Retinal pigment epithelial cell (primary cell): ENCODE results near the gene RBM12.

Experiments
- DNase-seq: peaks from one replicate; pipeline ENCODE4 v3.0.0-alpha.2; 2010; ENCODE audit warnings: low read depth
- H3K4me3 ChIP-seq: 2 replicates; pipeline ENCODE4 v1.5.1; 2011; ENCODE audit warnings: mild to moderate bottlenecking, low read length, control low read depth, moderate library complexity
- CTCF ChIP-seq: conservative IDR thresholded peaks from 2 replicates; pipeline ENCODE4 v1.5.1; 2011; ENCODE audit warnings: low read depth, low read length, control low read depth, inconsistent platforms

RBM12 gene

GRCh38 chr20:35600993-35601973 is 63.4 kb downstream of the RBM12 start:
- TF ChIP-seq CTCF, result peak; percentile 38
- peak overlapping the region; percentile 37 for H3K4me3 ChIP-seq
- DNase-seq, result peak; percentile 24

GRCh38 chr20:35600176-35600992 is 64.3 kb downstream of the RBM12 start:
- H3K4me3 ChIP-seq, result peak overlapping the region; percentile 37
- TF ChIP-seq CTCF, result no peak
- no peak for DNase-seq

GRCh38 chr20:35599776-35600120 is 65.0 kb downstream of the RBM12 start:
- no peak for TF ChIP-seq CTCF
- no peak overlapping the region for H3K4me3 ChIP-seq
- DNase-seq, result no peak
